CD4-positive, alpha-beta T cell treated with Interferon alpha-2 for 1 hour (primary cell): ENCODE measurements around the gene PLXNA1.

Experiments used
- DNase-seq, 2 donors: peaks; one replicate each; pipeline ENCODE4 v3.0.0-alpha.2; 2020 to 2022

PLXNA1 gene

GRCh38 chr3:126954141-126954842 lies 28.6 kb upstream of the PLXNA1 start:
- no peak for DNase-seq

- peak in 1 of 2 donors; percentile 48 for DNase-seq
These were observed 27.7 kb upstream of the PLXNA1 start for GRCh38 chr3:126955004-126955790.

GRCh38 chr3:126956361-126956760 lies 26.6 kb upstream of the PLXNA1 start:
- DNase-seq, result no peak

GRCh38 chr3:126956866-126957650 lies 25.9 kb upstream of the PLXNA1 start:
- DNase-seq, result no peak

- DNase-seq, result no peak
These were observed 24.9 kb upstream of the PLXNA1 start for GRCh38 chr3:126957776-126958637.

GRCh38 chr3:126958638-126959085 lies 24.3 kb upstream of the PLXNA1 start:
- DNase-seq, result no peak

GRCh38 chr3:126959136-126959920 lies 23.6 kb upstream of the PLXNA1 start:
- no peak for DNase-seq

- no peak for DNase-seq
These were observed 22.9 kb upstream of the PLXNA1 start for GRCh38 chr3:126959921-126960603.

- no peak for DNase-seq
These were observed 22.3 kb upstream of the PLXNA1 start for GRCh38 chr3:126960604-126960995.

GRCh38 chr3:126961191-126961790 lies 21.6 kb upstream of the PLXNA1 start:
- no peak for DNase-seq

- DNase-seq, result no peak
These were observed 21.0 kb upstream of the PLXNA1 start for GRCh38 chr3:126961791-126962461.

GRCh38 chr3:126962756-126963155 lies 20.2 kb upstream of the PLXNA1 start:
- DNase-seq, result no peak

- DNase-seq, result no peak
These were observed 19.4 kb upstream of the PLXNA1 start for GRCh38 chr3:126963261-126964190.

- no peak for DNase-seq
These were observed 18.7 kb upstream of the PLXNA1 start for GRCh38 chr3:126964261-126964660.

- no peak for DNase-seq
These were observed 18.0 kb upstream of the PLXNA1 start for GRCh38 chr3:126964950-126965349.

- no peak for DNase-seq
These were observed 17.3 kb upstream of the PLXNA1 start for GRCh38 chr3:126965526-126966080.

- no peak for DNase-seq
These were observed 15.5 kb upstream of the PLXNA1 start for GRCh38 chr3:126967386-126967785.
